IPS DF 4.7 (cell line): ENCODE data around the gene C13orf46.

Experiments used
- DNase-seq: peaks from one replicate; pipeline ENCODE4 v3.0.0-alpha.2; 2013; ENCODE audit warnings: low spot score; ENCODE audit errors: extremely low read depth

The C13orf46 gene

GRCh38 chr13:113907635-113908617, 66.0 kb downstream of the C13orf46 start:
- DNase-seq: no peak

- no peak for DNase-seq
Observed at GRCh38 chr13:113906571-113906970, 67.3 kb downstream of the C13orf46 start.

GRCh38 chr13:113905942-113906341, 67.9 kb downstream of the C13orf46 start:
- no peak for DNase-seq

GRCh38 chr13:113905018-113905417, 68.9 kb downstream of the C13orf46 start:
- no peak for DNase-seq

GRCh38 chr13:113904411-113904810, 69.5 kb downstream of the C13orf46 start:
- DNase-seq: peak; percentile 16

- DNase-seq: no peak
Observed at GRCh38 chr13:113903912-113904311, 70.0 kb downstream of the C13orf46 start.
